Uterus (tissue), 2 donors: ENCODE results near the gene SPR.

ENCODE experiments used
- POLR2A ChIP-seq, 2 donors: fragments of 450-650 bp; IDR thresholded peaks; one replicate each; pipeline ENCODE4 v1.6.1; 2016; ENCODE audit warnings: antibody characterized with exemption in 2 of 2, mild to moderate bottlenecking in 1 of 2, moderate library complexity in 1 of 2
- TF ChIP-seq, protein P1 (sequence below), 4 experiments: fragments of 200-600 bp in 2 of 4; fragments of 450-650 bp in 2 of 4; sonication (generic) in 2 of 4; IDR thresholded peaks; one replicate each; pipeline ENCODE4 v1.5.1; 2016 to 2019; ENCODE audit warnings: antibody characterized with exemption in 4 of 4, mild to moderate bottlenecking in 2 of 4, moderate library complexity in 1 of 4

DNA sequence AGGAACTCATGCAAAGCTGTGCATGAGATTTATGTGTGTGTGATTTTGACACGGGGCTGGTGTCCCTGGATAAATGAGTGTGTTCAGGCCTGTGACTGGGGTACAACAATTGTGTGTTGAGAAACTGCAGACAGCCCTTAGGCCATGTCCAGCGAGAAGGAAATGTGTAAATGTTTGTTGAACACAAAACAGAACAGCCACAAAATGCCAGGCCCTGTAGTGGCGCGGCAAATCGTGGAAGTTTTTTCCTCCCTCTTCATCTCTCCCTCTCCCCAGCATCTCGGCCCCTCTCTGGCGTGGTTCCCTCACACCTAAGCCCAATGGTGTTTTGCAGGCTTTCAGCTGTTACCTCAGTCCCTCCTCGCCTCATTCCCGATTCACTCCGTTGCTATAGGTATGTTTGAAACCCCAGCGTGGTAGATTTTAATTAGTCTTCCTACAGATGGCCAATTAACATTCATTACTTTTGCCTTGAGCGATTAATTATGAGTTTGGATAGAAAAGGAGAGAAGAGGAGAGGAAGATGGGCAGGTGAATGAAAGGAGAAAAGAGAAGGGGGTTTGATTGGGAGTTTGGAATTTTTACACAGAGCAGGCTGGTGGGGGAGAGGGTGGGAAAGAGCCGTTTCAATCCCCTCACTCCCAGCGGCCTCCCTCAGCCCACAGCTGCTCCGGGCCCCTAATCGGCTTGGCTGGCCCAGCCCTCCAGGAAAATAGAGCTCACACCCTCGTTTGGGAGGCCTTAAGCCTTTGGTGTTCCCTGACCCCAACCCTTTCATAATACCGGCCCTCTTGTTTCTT is 10.8 kb downstream of the SPR start:
- TF ChIP-seq, protein P1, sequence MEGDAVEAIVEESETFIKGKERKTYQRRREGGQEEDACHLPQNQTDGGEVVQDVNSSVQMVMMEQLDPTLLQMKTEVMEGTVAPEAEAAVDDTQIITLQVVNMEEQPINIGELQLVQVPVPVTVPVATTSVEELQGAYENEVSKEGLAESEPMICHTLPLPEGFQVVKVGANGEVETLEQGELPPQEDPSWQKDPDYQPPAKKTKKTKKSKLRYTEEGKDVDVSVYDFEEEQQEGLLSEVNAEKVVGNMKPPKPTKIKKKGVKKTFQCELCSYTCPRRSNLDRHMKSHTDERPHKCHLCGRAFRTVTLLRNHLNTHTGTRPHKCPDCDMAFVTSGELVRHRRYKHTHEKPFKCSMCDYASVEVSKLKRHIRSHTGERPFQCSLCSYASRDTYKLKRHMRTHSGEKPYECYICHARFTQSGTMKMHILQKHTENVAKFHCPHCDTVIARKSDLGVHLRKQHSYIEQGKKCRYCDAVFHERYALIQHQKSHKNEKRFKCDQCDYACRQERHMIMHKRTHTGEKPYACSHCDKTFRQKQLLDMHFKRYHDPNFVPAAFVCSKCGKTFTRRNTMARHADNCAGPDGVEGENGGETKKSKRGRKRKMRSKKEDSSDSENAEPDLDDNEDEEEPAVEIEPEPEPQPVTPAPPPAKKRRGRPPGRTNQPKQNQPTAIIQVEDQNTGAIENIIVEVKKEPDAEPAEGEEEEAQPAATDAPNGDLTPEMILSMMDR (IDR thresholded peaks at IDR 0.05), result no peak
- TF ChIP-seq POLR2A (IDR thresholded peaks at IDR 0.05), result no peak
